HG02763 (cell line): ENCODE measurements around the gene FBN3.
"Not testable (repeated sequence)": the region's sequence is repeated elsewhere in the genome, so short reads cannot be mapped to it uniquely, and the experiment has no call there.

Experiments used
- ATAC-seq: cut with Tn5 transposase; IDR thresholded peaks from one replicate; pipeline ENCODE4 v1.9.1; 2021; ENCODE audit warnings: mild to moderate bottlenecking, moderate library complexity; ENCODE audit not compliant: unreplicated experiment

Gene FBN3

GRCh38 chr19:8120636-8121480 is 28.5 kb downstream of the FBN3 start:
- no peak for ATAC-seq

- no peak for ATAC-seq
Observed at GRCh38 chr19:8117991-8118390, 31.4 kb downstream of the FBN3 start.

- ATAC-seq, result no peak
Observed at GRCh38 chr19:8116437-8117293, 32.7 kb downstream of the FBN3 start.

DNA sequence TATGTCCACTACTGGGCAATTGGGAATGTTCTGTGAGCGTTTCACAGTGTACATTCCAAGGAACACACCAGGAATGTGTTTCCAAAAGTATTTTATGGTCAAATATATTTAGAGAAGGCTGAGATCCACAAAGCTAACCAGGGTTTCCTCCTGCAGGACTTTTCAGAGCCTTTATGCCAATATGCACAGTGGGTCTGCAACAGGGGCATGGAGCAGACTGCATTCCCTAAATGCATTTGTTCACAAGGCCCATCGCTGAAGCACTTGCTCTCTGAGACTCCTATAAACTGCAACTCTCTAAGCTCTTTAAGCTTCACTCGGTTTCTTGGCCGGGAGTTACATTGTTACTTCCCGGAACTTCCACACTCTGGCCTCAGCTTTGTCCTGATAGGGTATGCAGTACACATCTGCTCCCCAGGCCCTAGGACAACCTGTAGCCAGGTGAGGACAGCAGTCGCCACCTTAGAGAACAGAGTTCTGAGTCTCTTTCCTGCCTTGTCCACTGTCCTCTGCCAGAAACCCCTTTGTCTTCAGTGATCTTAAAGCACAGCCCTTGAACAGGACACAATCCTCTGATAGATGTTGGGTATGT is 33.5 kb downstream of the FBN3 start:
- no peak for ATAC-seq

GRCh38 chr19:8113017-8113416 is 36.4 kb downstream of the FBN3 start:
- no peak for ATAC-seq

DNA sequence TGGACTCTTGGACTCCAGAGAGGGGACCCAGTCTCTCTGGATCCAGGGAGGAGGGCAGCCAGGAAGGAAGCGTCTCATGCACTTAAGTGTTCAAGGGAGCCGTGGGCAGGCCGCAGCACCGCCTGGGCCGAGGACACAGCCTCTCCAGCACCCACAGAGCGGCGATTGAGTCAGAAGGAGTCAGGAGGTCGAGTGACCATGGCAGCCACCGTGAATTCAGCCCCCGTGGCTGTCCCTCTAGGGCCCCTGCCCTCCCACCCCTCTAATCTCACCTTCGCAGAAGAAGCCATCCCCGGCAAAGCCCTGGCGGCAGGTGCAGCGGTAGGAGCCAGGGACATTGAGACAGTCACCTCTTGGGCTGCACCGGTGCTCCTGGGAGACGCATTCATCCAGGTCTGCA is 38.0 kb downstream of the FBN3 start:
- no peak for ATAC-seq

DNA sequence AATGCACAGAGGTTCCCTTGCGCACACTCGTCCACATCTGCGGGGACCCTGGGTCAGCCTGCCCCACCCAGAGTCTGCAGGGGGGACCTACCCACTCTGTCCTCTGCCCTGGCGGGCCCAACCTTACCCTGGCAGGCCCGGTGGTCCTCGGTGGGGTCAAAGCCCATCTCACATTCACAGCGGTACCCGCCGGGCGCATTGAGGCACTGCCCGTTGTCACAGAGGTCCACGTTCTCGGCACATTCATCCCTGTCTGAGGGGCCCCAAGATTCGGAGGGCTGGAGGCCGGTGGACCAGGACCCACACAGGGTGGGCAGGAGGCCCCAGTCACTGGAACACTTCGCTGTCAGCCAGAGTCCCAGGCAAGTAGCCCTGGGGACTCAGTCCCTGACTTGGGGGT is 38.5 kb downstream of the FBN3 start:
- ATAC-seq, result no peak

DNA sequence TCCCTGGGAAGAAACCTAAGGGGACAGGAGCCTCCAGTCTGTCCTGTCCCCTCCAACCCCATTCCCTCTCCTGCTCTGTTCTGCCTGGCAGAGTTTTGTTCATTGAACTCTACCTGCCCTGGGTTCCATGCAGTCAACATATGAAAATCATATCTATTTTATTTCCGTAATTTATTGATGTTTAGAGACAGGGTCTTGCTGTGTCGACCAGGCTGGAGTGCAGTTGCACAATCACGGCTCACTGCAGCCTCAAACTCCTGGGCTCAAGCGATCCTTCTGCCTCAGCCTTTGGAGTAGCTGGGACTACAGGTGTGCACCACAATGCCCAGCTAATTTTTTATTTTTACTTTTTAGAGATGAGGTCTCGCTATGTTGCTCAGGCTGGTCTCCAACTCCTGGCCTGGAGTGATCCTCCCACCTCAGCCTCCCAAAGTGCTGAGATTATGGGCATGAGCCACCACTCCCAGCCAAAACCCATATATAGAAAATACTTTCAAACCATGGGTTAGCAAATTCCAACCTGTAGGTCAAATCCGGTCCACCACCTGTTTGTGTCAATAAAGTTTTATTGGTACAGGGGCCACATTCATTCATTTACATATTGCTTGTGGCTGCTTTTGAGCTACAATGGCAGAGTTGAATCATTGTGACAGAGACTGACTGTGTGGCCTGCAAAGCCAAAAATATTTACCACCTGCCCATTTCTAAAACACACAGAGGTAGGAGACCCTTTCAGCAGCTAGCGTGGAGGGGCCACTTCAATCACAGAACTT is 39.3 kb downstream of the FBN3 start:
- no peak for ATAC-seq

- ATAC-seq, result no peak
Observed at GRCh38 chr19:8109455-8109854, 39.9 kb downstream of the FBN3 start.

DNA sequence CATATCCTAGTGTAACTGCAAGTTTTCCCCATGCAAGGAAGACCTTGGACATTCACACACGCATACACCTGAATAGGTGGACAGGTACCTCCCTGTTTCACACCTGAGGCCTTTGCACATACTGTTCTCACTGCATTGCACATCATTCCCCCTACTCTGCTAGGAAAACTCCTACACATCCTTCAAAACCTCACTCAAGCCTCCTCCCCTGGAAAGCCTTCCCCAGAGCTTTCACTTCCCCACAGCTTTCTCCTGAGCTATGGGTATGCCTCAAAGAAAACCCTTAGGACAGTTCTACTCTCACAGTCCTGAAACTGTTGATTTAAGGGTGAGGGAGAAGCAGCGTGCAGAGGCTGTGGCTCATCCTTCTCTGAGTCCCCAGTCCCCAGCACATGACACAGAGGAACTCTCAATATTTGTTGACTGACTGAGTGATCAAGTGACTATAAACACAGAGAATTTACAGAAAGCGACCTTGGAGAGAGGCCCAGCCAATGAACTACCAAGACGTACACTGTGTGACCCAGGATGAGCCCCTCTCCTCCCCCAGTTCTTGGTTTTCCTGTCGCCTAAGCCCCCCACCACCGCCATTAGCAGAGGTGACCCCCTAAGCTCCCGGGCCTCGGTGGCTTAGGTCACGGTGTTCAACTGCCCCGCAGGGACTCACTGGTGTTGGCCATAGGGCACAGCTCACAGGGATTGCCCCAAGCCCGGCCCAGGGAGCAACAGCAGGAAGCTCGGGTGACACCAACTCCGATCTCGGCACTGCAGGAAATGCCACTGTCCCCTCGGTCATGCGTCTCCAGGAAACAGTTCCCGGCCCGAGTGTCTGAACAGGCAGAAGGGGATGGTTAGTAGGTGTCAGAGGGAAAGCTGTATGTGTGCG is 40.6 kb downstream of the FBN3 start:
- ATAC-seq, result no peak

DNA sequence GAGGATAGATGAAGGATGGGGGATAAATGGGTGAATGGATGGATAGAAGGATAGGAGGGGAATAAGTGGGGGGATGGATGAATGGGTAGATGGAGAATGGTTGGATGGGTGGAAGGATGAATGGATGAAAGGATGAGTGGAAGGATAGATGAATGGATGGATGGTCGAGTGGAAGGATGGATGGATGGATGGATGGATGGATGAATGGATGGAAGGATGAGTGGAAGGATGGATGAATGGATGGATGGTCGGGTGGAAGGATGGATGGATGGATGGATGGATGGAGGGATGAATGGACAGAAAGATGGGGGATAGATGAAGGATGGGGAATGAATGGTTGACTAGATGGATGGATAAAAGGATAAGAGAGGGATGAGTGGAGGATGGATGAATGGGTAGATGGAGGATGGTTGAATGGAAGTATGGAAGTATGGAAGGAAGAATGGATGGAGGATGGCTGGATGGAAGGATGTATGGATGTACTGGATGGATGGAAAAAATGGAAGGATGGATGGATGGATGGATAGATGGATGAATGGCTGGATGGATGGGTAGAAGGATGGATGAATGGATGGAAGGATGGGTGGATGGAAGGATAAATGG is 42.0 kb downstream of the FBN3 start:
- ATAC-seq, result no peak

DNA sequence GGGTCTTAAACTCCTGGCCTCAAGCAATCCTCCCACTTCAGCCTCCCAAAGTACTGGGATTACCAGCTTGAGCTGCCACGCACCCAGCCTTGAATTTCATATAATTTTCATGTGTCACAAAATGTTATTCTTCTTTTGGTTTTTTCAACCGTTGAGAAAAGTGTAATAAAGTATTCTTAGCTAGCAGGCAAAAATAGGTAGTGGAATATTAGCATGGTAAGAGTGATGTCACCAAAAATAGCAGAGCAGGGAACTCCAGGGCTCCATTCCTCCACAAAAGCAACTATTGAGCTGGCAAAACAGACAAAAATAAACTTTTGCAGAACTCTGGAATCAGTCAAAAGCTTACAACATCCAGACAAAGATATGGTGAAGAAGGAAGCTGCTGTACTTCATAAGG is 43.9 kb downstream of the FBN3 start:
- ATAC-seq, result no peak

GRCh38 chr19:8101910-8102309 is 47.5 kb downstream of the FBN3 start:
- not testable (repeated sequence) for ATAC-seq

- ATAC-seq, result no peak
Observed at GRCh38 chr19:8101311-8101710, 48.1 kb downstream of the FBN3 start.

DNA sequence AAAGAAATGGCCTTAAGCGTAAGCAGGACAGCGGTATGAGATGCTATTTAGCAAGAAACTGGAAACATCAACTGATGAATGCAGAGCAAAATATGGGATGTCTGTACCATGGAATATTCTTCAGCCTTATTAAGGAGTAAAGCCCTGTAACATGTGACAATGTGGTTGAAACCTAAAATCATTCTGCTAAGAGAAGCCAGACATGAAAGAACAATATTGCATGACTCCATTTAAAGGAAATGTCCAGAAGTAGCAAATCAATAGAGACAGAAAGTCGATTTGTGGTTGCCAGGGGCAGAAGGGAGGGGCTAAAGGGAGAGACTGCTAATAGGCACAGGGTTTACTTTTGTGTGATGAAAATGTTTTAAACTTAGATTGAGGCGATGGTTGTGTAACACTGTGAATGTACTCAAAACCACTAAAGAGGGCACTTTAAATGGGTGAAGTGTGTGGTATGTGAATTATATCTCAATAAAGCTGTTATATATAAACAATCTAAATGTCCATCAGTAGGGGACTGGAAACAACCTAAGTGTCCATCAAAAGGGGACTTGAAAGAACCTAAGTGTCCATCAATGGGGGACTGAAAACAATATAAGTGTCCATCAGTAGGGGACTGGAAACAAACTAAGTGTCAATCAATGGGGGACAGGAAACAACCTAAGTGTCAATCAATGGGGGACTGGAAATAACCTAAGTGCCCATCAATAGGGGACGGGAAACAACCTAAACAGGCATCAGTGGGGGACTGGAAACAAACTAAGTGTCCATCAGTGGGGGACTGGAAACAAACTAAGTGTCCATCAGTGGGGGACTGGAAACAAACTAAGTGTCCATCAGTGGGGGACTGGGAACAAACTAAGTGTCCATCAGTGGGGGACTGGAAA is 51.5 kb downstream of the FBN3 start:
- no peak for ATAC-seq

GRCh38 chr19:8097198-8097597 is 52.2 kb downstream of the FBN3 start:
- no peak for ATAC-seq

GRCh38 chr19:8096071-8096470 is 53.3 kb downstream of the FBN3 start:
- no peak for ATAC-seq

- no peak for ATAC-seq
Observed at GRCh38 chr19:8095354-8095886, 54.0 kb downstream of the FBN3 start.
